GF-D8 (cell line): ENCODE measurements around the gene TMEM123.
"Not testable (repeated sequence)": the region's sequence is repeated elsewhere in the genome, so short reads cannot be mapped to it uniquely, and the experiment has no call there.

Experiments used
- DNase-seq: peaks from one replicate; lab custom pipeline; 2025; lab: John Stamatoyannopoulos, UW

Gene TMEM123

DNA sequence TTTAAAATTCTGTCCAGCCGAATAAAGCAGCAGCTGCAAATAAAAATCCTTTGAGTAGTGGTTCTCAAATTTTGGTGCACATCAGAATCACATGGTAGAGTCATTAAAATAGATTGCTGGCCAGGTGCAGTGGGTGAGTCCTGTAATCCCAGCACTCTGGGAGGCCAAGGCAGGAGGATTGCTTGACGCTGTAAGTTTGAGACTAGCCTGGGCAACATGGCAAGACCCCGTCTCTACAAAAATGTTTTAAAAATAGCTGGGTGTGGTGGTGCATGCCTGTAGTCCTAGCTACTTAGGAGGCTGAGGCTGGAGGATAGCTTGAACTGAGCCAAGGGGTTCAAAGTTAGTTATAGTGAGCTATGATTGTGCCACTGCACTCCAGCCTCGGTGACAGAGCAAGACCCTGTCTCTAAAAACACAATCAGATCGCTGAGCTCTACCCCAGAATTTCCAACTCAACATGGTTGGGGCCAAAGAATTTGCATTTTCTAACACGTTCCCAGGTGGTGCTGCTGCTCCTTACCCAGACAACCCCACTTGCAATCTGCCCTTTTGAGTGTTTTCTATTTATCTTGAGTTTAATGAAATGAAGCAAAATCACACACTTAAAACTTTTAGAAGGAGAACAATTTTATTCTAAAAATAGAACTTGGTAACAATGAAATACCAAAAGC, 56.7 kb downstream of the TMEM123 start:
- no peak for DNase-seq

DNA sequence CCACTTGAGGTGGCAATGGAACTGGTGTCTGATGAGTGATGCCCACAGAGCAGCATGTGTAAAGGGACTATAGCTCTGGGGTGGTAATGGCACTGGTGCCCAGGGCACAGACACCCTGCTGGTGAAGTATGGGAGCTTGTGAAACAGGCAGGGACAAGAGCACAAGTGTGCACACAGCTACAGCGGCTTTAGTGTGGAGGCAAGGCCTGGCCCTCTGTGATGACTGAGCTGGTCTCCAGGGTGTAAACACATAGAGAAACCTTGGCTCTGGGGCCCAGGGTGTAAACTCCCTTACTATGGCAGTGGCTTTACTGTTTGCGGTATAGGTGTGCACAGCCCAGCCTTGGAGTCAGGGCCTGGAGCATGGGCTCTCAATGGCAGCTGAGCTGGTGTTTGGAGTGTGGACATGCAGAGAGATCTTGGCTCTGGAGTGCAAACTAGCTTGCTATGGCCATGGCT, 59.3 kb downstream of the TMEM123 start:
- no peak for DNase-seq

DNA sequence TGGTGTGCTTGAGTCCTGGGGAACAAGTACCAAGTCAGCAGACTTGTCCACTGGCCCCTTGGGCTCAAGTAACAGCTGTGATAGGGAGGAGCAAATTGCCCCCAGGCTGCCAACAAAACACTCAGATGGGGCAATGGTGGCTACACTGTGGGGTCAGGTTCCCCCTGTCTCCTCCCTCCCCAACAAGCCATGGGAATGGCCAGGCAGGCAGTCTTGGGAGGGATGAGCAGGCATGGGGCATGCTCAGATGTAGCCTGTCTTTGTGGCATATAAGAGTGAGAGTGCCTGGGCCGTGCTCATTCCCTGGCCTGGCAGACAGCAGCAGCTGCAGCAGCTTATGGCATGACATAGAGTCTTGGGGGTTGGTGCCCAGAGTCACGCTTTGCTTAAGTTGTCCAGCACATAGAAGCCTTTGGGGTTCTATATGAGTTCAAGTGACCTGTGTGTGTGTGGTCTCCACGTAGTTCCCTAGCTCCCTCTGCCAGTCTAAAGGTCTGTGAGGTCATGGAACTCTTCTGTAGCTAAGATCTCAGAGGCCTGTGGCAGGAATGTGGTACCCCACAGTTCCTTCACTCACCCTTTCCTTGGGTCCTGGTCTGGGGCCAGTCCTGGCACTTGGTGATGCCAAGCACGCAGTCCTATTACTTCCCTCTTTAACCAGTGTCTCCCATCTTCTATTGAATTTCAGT, 60.9 kb downstream of the TMEM123 start:
- no peak for DNase-seq

DNA sequence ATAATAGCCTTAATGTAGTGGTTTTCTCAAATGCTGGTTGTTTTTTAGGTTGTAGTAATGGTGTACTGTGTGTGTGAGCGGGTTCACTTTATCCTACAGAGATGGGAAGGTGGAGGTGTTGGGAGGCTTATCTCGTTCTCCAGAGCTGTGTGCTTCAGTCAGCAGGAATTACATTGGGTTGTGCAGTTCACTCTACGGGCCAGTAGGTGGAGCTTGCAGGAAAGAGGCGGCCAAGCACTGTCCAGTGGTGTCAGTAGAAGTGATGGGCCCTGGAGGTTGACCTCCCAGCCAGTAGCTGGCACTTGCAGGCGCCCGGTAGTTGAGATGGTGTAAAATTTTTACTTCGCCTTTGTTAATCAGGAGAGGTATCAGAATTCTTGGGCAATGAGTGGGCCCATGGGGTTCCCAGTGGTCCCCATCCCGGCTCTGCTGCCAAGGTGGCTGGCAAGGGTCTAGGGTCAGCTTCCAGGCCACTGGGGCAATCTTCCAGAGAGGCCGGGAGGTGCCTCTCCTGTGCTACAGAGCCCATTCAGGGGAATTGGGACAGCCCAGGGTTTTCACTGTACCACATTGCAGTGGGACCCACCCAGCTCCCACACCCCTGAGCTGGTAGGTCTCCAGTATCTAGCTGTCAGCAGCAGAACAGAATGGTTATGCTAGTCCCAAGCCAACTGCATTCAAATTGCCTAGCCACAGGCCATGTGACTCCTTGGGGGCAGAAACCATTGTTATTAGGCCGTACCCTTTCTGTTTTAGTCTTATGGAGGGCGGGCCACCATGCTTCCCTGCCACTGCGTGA, 61.7 kb downstream of the TMEM123 start:
- peak; percentile 62 for DNase-seq

DNA sequence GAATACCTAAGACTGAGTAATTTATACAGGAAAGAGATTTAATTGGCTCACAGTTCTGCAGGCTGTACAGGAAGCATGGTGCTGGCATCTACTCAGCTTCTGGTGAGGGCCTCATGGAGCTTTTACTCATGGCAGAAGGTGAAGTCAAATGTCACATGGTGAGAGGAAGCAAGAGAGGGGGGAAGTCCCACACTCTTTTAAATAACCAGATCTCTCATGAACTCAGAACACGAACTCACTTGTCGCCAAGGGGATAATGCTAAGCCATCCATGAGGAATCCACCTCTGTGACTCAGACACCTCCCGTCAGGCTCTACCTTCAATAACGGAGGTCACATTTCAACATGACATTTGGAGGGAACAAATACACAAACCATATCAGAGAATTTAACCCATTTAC, 63.3 kb downstream of the TMEM123 start:
- no peak for DNase-seq

DNA sequence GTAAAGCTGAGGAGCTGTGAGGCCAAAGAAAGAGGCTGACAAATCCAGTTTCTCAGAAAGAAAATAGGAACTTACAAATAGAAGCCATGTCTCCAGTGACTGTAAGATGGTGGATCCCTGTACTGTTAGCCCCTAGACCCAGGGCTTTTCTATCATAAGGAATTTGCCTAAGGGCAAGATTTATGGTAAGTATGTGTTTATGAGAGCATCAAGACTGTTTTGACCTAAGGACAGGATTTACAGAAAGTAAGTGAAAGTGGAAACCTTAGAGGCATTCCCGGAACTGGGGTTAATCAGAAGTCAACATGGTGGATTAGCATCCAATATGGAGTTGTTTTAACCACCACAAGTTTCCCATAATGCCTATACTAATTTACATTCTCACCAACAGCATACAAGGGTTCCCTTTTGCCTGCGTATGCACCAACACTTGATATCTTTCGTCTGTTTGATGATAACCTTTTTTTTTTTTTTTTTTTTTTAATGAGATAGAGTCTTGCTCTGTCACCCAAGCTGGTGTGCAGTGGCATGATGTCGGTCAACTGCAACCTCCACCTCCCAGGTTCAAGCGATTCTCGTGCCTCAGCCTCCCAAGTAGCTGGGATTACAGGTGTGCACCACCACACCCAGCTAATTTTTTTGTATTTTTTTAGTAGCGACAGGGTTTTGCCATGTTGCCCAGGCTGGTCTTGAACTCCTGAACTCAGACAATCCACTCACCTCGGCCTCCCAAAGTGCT, 65.4 kb downstream of the TMEM123 start:
- DNase-seq = no peak

DNA sequence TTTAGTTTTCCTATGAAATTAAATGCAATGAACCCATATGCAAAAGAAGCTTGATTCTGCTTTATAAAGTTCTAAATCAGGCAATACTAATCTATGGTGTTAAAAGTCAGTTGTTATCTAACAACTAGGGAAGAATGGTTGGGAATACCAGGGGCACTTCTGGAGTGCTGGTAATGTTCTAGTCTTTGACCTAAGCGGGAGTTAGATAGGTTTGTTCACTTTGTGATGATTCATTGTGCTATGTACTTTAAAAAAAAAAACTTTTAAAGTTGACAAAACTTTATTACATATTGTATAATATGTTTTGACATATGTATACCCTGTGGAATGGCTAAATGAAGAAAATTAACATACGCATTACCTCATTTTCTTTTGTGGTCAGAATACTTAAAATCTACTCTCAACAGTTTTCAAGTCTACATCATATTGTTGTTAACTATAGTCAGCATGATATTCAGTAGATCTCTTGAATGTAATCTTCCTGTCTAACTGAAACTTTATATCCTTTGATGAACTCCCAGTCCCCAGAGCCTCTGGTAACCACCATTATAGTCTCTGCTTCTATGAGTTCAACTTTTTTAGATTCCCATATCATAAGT, 66.3 kb downstream of the TMEM123 start:
- DNase-seq = no peak

DNA sequence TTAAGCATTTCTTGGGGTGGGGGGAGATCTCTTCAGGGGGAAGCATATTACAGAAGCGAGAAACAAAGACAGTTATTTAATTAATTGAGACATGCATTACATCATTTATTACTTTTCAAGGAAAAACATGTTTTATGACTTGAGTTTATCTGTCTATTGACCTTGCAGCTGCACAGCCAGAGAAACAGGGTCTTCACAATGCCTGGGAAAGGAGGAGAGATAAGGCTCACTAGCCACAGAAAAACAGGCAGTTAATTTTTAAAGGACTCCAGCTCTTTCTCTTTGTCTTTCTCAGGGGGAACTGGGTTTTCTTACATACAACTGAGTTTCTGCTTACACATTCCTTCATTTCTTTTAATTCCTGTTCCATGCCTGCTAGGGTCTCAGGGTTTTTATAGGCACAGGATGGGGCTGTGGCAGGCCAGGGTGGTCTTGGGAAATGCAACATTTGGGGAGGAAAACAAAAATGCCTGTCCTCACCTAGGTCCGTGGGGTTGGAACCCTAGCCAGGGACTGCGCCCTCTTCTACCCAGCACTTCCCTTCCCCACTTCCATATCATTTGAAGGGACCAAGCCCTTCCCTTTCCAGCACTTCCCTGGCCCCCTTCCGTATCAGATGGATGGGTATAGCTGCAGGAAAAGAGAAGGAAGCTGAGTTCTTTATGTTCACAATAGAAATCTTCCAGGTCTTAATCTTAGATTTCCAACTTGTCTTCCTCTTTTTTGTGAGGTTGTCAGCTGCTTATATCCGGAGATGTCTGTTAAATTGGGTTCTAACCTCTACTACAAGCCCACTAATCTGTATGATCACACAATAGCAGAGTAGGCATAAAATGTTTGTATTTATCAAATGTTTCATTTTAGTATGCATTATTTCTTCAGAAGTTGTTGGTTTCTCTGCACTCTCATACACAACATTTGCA, 67.2 kb downstream of the TMEM123 start:
- DNase-seq = peak; percentile 61

DNA sequence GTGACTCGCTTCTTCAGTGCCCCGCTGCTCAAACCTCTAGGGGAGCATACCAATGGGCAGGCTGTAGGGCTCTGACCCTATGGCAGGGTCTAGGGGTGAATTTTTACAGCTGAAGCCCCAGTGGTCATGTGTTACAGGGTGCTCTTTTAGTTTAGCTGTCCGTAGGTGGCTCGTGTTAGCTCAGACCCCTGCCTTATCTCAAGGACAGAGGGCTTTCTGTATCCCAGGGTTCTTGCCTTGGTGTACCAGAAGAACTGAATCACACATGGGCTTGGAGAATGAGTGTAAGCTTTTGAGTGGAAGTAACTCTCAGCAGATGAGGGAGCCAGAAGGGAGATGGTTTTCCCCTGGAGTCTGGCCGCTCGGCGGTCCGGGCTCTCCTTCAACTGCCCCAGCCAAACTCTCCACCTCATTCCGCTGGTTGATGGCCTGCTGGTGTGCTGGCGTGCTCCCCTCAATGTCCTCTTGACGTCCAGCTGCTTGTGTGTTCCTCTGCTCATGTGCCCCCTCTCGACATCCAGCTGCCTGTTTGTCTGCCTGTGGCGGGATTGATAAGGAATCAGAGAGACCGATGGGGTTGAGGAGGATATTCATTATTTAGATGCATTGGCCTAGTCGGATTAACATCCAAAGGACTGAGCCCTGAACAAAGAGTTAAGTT, 68.0 kb downstream of the TMEM123 start:
- no peak for DNase-seq

DNA sequence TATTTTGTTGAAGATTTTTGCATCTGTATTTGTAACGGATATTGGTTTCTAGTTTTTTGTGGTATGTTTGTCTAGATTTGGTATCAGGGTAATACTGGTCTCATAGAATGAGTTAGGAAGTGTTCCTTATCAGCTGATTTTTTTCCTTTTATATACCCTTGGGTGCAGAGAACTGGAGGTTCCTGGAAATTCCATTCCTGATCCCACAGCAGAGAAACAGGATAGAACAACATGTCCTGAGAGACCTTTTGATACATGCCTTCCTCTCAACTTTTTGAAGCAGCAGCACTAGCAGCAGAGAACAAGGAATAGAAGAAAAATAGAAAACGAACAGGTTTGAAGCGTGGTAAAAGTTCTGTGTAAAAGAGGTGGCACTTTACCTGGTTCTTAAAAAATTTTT, 68.7 kb downstream of the TMEM123 start:
- no peak for DNase-seq

DNA sequence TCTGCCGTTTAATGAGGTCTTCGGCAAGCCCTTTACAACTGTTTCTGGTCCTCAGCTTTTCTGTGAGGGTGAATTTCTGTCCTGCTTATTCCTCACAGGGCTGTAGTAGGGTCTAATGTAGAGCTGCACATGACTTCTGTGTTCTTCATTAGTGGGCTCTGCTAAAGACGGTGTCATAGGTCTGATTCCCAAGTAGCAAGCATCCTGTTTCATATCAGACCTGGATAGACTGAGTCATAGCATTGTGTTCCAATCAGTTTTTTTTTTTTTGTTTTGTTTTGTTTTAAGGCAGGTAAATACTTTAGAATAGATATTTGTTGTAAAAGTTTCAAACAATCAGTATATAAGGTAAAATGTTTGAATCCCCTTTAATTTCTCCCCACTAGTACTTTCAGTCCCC, 70.2 kb downstream of the TMEM123 start:
- DNase-seq = no peak

DNA sequence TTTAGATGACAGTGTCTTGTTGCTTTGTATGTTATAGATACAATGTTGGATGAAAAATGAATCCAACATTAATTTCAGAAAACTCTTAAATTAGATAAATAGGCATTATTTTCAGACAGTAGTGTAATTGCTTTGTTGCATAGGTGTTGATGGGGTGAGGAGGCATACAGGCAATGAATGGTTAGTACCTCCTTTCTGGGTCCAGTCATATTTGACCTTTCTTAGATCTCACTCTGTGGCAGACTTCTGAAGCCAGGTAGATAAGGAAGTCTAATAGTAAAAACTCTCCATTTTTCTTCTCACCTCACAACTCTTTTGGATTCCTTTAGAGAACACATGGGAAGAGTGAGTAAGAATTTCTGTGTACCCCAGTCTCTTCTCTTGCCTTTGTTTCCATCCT, 73.7 kb downstream of the TMEM123 start:
- no peak for DNase-seq

DNA sequence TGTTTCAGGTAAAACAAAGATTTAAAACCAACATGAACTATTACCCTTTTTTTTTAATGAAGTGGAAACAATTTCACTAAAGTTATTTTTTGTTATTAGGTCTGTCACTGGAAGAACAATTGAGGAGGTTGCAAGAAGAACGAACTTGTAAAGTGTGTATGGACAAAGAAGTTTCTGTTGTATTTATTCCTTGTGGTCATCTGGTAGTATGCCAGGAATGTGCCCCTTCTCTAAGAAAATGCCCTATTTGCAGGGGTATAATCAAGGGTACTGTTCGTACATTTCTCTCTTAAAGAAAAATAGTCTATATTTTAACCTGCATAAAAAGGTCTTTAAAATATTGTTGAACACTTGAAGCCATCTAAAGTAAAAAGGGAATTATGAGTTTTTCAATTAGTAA, 74.7 kb downstream of the TMEM123 start:
- DNase-seq = no peak

DNA sequence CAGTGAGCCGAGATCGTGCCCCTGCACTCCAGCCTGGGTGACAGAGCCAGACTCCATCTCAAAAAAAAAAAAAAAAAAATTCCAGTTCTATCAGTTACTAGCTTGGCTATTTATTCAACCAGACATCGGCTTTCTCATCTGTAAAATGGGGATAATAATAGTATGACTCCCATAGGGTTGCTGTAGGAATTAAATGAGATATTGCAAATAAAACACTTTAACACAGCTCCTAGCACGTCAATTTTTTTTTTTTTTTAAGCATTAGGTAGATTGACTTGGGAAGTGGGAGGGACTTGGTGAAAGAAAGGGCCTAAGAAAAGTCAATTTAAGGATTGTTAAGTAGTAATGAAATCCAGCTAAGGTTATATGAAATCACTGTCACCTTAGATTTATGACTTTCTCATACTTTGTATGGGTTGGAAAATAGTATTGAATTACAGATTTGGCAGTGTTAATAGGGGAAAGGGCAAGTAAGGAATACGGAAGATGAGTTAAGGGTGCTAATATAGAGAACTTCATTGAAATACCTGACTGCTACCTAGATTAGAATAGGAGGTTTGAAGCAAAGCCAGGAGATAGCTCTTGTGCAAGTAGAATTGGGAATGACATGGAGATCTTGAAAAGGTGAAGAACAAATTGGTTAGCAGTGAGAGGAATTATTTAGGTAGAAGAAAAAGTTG, 76.7 kb downstream of the TMEM123 start:
- DNase-seq = no peak

DNA sequence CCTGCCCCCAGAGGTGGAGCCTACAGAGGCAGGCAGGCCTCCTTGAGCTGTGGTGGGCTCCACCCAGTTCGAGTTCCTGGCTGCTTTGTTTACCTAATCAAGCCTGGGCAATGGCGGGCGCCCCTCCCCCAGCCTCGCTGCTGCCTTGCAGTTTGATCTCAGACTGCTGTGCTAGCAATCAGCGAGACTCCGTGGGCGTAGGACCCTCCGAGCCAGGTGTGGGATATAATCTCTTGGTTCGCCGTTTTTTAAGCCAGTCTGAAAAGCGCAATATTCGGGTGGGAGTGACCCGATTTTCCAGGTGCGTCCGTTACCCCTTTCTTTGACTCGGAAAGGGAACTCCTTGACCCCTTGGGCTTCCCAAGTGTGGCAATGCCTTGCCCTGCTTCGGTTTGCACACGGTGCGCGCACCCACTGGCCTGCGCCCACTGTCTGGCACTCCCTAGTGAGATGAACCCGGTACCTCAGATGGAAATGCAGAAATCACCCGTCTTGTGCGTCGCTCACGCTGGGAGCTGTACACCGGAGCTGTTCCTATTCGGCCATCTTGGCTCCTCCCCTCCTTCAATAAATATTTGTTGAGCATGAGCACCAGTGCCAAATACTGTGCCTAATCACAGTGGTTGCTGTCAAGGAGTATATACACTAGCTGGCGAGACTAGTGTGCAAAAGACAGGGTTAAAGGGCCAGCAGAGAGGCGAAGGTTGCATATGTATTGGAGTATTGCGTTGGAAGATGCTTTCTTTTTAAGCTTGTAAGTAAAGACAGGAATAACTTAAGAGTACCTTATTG, 77.7 kb downstream of the TMEM123 start:
- not testable (repeated sequence) for DNase-seq

DNA sequence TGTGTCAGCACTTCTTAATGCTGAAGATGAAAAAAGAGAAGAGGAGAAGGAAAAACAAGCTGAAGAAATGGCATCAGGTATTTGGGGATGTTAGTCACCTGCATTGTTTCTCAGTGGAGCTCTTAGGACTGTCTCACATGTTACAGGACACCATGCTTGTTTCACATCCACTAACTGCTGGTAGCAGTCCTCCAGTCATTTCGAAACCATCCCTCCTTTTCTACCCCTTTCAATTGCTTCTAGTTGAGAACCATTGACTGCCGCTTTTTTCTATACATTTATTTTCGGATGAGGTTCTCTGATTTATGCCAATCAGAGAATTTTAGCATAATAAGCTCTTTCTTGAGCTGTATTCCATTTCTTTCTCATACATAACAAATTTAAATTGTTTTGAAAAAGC, 84.1 kb downstream of the TMEM123 start:
- no peak for DNase-seq

DNA sequence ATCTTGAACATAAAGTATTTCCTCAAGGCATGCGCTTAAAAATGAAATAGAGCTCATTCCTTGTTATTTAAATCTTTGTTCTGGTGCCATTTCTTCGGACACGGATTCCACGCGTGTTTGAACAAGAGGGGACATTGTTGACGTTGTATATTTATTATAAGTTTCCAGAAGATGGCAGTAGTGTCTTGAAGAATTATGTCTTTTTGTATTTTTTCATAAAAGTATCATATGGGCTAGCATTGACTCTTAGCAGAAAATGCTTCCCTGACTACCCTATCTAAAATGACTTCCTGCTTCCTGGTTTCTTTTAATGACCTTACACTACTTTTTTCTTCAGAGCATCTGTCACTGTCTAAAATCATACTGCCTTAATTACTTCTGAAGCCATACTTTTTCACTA, 85.2 kb downstream of the TMEM123 start:
- peak; percentile 31 for DNase-seq

DNA sequence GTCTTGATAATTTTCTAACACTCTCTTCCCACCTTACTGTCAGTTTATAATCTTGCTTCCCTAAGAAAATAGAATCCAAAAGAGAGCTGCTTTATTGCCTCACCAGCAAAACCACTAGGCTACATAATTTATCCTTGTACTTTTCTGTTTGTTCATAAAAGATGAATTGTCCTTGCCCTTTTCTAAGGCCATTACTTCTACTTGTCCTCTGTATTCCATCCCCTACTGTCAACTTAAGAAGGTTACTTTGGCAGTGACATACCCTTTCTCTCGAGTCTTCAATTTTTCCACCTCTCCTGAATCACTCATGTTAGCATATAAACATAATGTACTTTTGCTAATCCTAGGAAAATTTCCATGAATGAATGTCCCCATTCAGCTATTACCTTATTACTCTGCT, 87.6 kb downstream of the TMEM123 start:
- no peak for DNase-seq
